ENCODE results near the gene SLC15A2.

- TF ChIP-seq SP1 (CRISPR knock-in tag; IDR thresholded peaks at IDR 0.05) (no peak), POLR2AphosphoS2 (IDR thresholded peaks at IDR 0.05; ENCODE audit: low read length) (no peak), ATF6 (CRISPR knock-in tag; IDR thresholded peaks at IDR 0.05) (no peak), MXI1 (IDR thresholded peaks at IDR 0.05; ENCODE audit: low read depth, low read length) (no peak)
Observed at GRCh38 chr3:121957674-121958415, 63.6 kb downstream of the SLC15A2 start.

Measured in K562 (cell line).